Parathyroid adenoma (tissue), 2 donors: ENCODE results near the gene SRD5A3.

Experiments used
- H2AFZ ChIP-seq: fragments of 300-600 bp; sonication (generic); one replicate; pipeline ENCODE4 v1.7.0; 2017; ENCODE audit warnings: antibody characterized with exemption, mild to moderate bottlenecking
- H3K27ac ChIP-seq: fragments of 300-600 bp; sonication (generic); one replicate; pipeline ENCODE4 v1.7.0; 2017
- H3K27me3 ChIP-seq: fragments of 300-600 bp; sonication (generic); one replicate; pipeline ENCODE4 v1.7.0; 2017; ENCODE audit warnings: low read length; ENCODE audit not compliant: control insufficient read depth, insufficient read depth
- H3K36me3 ChIP-seq: fragments of 300-600 bp; sonication (generic); one replicate; pipeline ENCODE4 v1.7.0; 2017; ENCODE audit warnings: low read length; ENCODE audit not compliant: control insufficient read depth, insufficient read depth
- H3K4me1 ChIP-seq: fragments of 300-600 bp; sonication (generic); one replicate; pipeline ENCODE4 v1.7.0; 2017; ENCODE audit warnings: control low read depth
- H3K4me2 ChIP-seq: fragments of 300-600 bp; sonication (generic); one replicate; pipeline ENCODE4 v1.7.0; 2017; ENCODE audit warnings: low read length
- H3K4me3 ChIP-seq: fragments of 300-600 bp; sonication (generic); one replicate; pipeline ENCODE4 v1.7.0; 2017; ENCODE audit warnings: low read depth, low read length
- H3K79me2 ChIP-seq: fragments of 300-600 bp; sonication (generic); one replicate; pipeline ENCODE4 v1.7.0; 2017; ENCODE audit warnings: control low read depth
- H3K9ac ChIP-seq: fragments of 300-600 bp; sonication (generic); one replicate; pipeline ENCODE4 v1.7.0; 2017; ENCODE audit warnings: mild to moderate bottlenecking
- H3K9me3 ChIP-seq: fragments of 300-600 bp; sonication (generic); one replicate; pipeline ENCODE4 v1.7.0; 2017; ENCODE audit warnings: low read length; ENCODE audit not compliant: control insufficient read depth
- CTCF ChIP-seq: fragments of 300-600 bp; sonication (generic); IDR thresholded peaks from one replicate; pipeline ENCODE4 v1.7.0; 2017; ENCODE audit warnings: antibody characterized with exemption, mild to moderate bottlenecking
- donor health status: primary hyperparathyroidism.

The SRD5A3 gene

DNA sequence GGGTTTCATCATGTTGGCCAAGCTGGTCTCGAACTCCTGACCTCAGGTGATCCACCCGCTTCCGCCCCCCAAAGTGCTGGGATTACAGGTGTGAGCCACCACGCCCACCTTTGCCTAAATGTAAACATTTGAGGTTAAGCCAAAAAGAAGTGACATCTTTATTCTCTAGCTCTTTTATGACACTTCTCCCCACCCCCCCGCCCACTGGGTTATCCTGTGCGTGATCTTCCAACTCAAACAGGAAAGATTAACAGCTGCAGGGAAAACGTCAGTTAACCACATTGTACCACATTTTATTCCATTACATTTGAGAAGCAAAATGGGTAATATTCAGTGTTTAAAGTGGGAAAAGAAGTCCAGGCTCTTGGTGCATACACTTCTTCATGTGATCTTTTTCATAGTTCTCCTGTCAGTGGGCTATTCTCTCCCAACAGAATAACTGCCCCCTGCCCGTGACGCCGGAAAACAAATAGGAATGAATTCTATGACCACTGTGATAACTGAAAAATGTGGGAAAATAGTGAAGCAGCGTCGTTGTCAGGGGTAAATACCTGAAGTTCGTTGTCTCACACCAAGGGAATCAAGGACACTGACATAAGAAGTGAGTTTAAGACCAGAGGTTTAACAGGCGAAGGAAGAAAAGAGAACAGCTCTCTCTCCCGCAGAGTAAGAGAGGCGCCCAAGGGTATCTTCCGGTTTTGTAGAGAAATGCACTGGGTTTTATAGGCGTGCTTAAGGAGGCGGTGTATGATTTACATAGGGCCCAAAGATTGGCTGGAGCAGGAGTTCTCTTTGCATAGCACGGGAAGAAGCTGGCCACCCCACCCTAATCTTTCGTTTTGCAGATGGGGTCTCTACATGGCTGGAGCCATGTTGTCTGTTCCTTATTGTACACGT lies 9.7 kb upstream of the SRD5A3 start:
- Histone ChIP-seq H3K79me2 (no peaks in the 10 kb centered on the region), H3K27ac (no peak overlapping the region), H3K9ac (no peak overlapping the region), H3K27me3 (no peaks in the 10 kb centered on the region), H3K4me2 (no peak overlapping the region), H2AFZ (no peak overlapping the region), H3K9me3 (no peaks in the 10 kb centered on the region), H3K4me3 (no peak overlapping the region), H3K36me3 (no peaks in the 10 kb centered on the region), H3K4me1 (no peaks in the 10 kb centered on the region)
- no peak for TF ChIP-seq CTCF

DNA sequence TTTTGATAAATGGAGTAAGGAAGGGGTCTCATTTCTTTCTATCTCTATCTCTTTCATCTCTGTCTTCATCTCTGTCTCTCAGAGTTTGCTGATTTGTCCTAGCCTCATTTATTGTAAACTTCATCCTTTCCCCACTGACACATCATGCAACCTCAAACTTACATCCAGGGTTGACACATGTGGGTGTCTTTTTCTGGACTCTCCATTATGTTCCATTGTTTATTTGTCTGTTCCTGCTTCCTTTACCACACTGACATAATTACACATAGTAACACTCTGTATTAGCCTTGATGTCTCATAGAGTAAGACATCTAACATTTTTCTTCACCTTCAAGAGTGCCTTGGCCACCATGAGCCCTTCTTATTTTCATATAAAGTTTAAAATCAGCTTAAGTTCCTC lies 8.1 kb upstream of the SRD5A3 start:
- no peak overlapping the region for H3K27ac ChIP-seq

DNA sequence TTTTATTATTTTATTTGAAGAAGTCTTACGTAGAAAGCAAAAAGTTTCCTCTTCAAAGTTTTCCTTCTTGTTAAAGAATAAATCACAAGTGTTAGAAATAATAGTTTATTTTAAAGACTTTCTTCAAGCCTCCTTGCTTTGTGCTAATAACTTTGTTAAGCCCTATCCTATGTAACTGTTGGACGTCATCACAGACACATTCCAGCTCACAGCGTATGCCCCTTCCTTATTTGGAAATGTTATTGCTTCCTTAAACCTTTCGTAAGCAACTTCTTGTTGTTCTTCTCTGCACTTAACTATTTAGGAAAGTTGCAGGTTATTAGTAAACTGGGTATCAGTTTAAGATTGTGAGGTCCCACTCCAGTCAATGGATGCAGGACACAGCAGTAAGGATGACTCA lies 7.6 kb upstream of the SRD5A3 start:
- no peak overlapping the region for H2AFZ ChIP-seq
- H3K27ac ChIP-seq: no peak overlapping the region
- H3K27me3 ChIP-seq: no peaks in the 10 kb centered on the region
- no peaks in the 10 kb centered on the region for H3K79me2 ChIP-seq
- no peaks in the 10 kb centered on the region for H3K4me1 ChIP-seq
- H3K36me3 ChIP-seq: no peaks in the 10 kb centered on the region
- no peaks in the 10 kb centered on the region for H3K9me3 ChIP-seq
- no peak overlapping the region for H3K9ac ChIP-seq
- TF ChIP-seq CTCF: no peak
- H3K4me3 ChIP-seq: no peak overlapping the region
- H3K4me2 ChIP-seq: no peak overlapping the region

More for the DNA sequence above, 8.1 kb upstream of the SRD5A3 start:
- no peak overlapping the region for H2AFZ ChIP-seq
- no peaks in the 10 kb centered on the region for H3K36me3 ChIP-seq
- no peaks in the 10 kb centered on the region for H3K27me3 ChIP-seq
- no peaks in the 10 kb centered on the region for H3K9me3 ChIP-seq
- no peak overlapping the region for H3K4me2 ChIP-seq
- no peaks in the 10 kb centered on the region for H3K79me2 ChIP-seq
- no peaks in the 10 kb centered on the region for H3K4me1 ChIP-seq
- no peak for TF ChIP-seq CTCF
- no peak overlapping the region for H3K4me3 ChIP-seq
- no peak overlapping the region for H3K9ac ChIP-seq

DNA sequence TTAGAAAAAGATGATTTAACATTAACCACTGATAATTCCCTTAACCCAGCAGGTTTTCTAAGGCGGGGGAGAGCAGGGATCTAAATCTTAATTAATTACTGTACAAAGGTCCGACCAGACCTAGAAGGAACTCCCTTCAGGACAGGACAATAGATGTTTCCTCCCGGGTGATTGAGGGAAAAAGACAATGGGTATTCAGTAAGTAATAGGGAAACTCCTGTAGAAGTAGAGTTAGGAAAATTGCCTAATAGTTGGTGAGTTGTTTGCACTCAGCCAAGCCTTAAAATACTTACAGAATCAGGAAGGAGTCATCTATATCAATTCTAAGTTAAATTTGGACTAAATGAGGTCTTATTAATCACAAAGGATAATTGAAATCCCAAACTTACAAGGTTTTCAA lies 5.8 kb upstream of the SRD5A3 start:
- H3K4me3 ChIP-seq: no peak overlapping the region
- no peaks in the 10 kb centered on the region for H3K27me3 ChIP-seq
- no peak for TF ChIP-seq CTCF
- H3K4me1 ChIP-seq: no peaks in the 10 kb centered on the region
- no peaks in the 10 kb centered on the region for H3K79me2 ChIP-seq
- H3K9ac ChIP-seq: no peak overlapping the region
- H3K4me2 ChIP-seq: no peak overlapping the region
- no peak overlapping the region for H3K27ac ChIP-seq
- no peak overlapping the region for H2AFZ ChIP-seq
- H3K36me3 ChIP-seq: no peaks in the 10 kb centered on the region
- H3K9me3 ChIP-seq: no peaks in the 10 kb centered on the region

DNA sequence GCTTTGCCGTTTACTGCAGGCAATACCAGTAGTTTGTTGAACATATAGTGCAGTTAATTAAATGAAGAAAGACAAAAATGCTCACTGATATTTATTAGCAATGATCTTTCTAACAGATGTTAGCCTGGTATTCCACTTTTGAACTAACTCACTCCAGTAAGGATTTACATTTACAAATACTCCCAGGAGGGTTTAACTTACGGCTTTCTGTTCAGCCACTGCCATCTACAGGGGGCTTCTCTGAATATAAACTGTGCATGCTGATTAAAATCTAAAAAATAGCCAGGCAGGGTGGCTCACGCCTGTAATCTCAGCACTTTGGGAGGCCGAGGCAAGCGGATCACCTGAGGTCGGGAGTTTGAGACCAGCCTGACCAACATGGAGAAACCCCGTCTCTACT lies 2.2 kb upstream of the SRD5A3 start:
- H3K9ac ChIP-seq: no peak overlapping the region
- no peaks in the 10 kb centered on the region for H3K9me3 ChIP-seq
- H3K4me2 ChIP-seq: no peak overlapping the region
- no peaks in the 10 kb centered on the region for H3K27me3 ChIP-seq
- no peaks in the 10 kb centered on the region for H3K79me2 ChIP-seq
- no peak overlapping the region for H3K4me3 ChIP-seq
- no peak for TF ChIP-seq CTCF
- H2AFZ ChIP-seq: no peak overlapping the region
- H3K27ac ChIP-seq: no peak overlapping the region
- H3K36me3 ChIP-seq: no peaks in the 10 kb centered on the region
- H3K4me1 ChIP-seq: no peaks in the 10 kb centered on the region
